HL-60 (cell line): Measurements from ENCODE around the gene HDAC8.

Experiments
- DNase-seq, 2 experiments: peaks; one replicate each; pipeline ENCODE4 v3.0.0-alpha.2; 2010 to 2020; ENCODE audit warnings: low read depth in 1 of 2, low spot score in 1 of 2
- H3K27ac ChIP-seq: fragments of 250-450 bp; sonication (Bioruptor Pico); replicated peaks from 2 replicates; pipeline ENCODE4 v1.5.1; 2020; ENCODE audit warnings: mild to moderate bottlenecking, moderate library complexity
- H3K27me3 ChIP-seq: fragments of 250-450 bp; sonication (Bioruptor Pico); 2 replicates; pipeline ENCODE4 v1.5.1; 2021; ENCODE audit warnings: mild to moderate bottlenecking, moderate library complexity; ENCODE audit not compliant: insufficient read depth, poor library complexity, severe bottlenecking
- H3K4me3 ChIP-seq: replicated peaks from 2 replicates; pipeline ENCODE4 v1.5.1; 2011; ENCODE audit warnings: mild to moderate bottlenecking, control low read depth, low read length; ENCODE audit not compliant: insufficient read depth
- GABPA ChIP-seq: IDR thresholded peaks from 2 replicates; pipeline ENCODE4 v1.6.1; 2012; ENCODE audit warnings: low read depth
- POLR2AphosphoS5 ChIP-seq: IDR thresholded peaks from 2 replicates; pipeline ENCODE4 v1.6.1; 2012; ENCODE audit warnings: low read depth
- SPI1 ChIP-seq: IDR thresholded peaks from 2 replicates; pipeline ENCODE4 v1.6.1; 2012; ENCODE audit warnings: low read depth, mild to moderate bottlenecking, borderline replicate concordance
- TF ChIP-seq, protein P1 (sequence below): IDR thresholded peaks from 2 replicates; pipeline ENCODE4 v1.6.1; 2012; ENCODE audit warnings: low read depth; ENCODE audit not compliant: insufficient replicate concordance
- TF ChIP-seq, protein P2 (sequence below): IDR thresholded peaks from one replicate; pipeline ENCODE4 v1.5.1; 2011; ENCODE audit warnings: low read length, control low read depth, inconsistent platforms; ENCODE audit not compliant: insufficient read depth

HDAC8 gene

DNA sequence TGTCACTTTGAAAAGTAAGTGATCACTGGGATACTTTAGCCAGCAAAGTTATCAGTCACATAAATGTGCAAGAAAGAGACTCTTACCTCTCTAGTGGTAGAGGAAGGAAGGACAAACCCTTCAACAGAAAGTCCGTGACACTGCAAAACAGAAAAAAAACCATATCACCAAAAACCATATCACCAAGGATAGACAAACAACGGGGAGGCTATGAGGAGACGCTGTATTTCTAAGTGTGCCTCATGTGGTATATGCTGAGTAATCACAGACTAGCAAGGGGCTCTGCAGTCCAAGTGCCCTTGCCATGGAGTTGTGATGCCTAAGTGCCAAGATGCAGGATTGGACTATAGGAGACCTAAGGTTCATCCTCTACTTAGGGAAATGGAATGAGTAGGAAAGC, 11.5 kb upstream of the HDAC8 start:
- no peak for DNase-seq
- no peaks in the 10 kb centered on the region for H3K27me3 ChIP-seq
- no peak overlapping the region for H3K27ac ChIP-seq
- H3K4me3 ChIP-seq, result no peak overlapping the region
- TF ChIP-seq SPI1 (no peak), GABPA (no peak), POLR2AphosphoS5 (no peak)
- TF ChIP-seq, protein P1, sequence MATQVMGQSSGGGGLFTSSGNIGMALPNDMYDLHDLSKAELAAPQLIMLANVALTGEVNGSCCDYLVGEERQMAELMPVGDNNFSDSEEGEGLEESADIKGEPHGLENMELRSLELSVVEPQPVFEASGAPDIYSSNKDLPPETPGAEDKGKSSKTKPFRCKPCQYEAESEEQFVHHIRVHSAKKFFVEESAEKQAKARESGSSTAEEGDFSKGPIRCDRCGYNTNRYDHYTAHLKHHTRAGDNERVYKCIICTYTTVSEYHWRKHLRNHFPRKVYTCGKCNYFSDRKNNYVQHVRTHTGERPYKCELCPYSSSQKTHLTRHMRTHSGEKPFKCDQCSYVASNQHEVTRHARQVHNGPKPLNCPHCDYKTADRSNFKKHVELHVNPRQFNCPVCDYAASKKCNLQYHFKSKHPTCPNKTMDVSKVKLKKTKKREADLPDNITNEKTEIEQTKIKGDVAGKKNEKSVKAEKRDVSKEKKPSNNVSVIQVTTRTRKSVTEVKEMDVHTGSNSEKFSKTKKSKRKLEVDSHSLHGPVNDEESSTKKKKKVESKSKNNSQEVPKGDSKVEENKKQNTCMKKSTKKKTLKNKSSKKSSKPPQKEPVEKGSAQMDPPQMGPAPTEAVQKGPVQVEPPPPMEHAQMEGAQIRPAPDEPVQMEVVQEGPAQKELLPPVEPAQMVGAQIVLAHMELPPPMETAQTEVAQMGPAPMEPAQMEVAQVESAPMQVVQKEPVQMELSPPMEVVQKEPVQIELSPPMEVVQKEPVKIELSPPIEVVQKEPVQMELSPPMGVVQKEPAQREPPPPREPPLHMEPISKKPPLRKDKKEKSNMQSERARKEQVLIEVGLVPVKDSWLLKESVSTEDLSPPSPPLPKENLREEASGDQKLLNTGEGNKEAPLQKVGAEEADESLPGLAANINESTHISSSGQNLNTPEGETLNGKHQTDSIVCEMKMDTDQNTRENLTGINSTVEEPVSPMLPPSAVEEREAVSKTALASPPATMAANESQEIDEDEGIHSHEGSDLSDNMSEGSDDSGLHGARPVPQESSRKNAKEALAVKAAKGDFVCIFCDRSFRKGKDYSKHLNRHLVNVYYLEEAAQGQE, result no peak
- TF ChIP-seq, protein P2, sequence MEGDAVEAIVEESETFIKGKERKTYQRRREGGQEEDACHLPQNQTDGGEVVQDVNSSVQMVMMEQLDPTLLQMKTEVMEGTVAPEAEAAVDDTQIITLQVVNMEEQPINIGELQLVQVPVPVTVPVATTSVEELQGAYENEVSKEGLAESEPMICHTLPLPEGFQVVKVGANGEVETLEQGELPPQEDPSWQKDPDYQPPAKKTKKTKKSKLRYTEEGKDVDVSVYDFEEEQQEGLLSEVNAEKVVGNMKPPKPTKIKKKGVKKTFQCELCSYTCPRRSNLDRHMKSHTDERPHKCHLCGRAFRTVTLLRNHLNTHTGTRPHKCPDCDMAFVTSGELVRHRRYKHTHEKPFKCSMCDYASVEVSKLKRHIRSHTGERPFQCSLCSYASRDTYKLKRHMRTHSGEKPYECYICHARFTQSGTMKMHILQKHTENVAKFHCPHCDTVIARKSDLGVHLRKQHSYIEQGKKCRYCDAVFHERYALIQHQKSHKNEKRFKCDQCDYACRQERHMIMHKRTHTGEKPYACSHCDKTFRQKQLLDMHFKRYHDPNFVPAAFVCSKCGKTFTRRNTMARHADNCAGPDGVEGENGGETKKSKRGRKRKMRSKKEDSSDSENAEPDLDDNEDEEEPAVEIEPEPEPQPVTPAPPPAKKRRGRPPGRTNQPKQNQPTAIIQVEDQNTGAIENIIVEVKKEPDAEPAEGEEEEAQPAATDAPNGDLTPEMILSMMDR, result no peak

DNA sequence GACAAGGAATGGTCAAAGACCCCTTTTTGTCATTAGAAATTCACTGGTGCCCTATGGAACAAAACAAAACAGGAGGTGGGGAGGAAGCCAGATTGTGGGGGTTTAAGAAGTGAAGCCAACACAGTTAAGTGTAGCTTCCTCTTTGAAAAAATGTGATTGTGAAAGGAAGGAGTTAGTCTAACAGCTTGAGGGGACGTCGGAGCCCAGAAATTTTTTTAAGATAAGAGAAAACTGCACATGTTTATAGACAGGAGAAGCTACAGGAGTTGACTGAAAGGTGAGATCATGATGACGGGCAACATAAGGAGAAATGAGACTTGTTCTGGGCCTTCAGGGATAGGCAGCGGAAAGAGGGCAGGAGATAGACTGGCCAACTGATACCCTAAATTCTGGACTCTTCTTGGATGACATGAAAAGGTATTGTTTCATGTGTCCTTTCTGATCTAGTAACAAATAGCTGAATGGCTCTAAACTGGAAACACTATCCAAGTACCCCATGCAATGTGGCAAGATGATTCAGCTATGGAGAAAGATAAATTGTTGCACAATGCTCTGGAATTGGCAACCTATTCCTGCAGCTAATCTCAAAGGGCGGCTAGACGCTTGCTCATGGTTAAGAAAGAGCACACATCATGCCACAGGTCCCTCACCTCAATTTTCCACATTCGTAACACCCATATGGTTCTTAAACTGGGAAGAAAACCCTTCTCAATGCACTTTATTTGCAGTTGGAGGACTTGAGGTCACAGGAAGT, 3.7 kb upstream of the HDAC8 start:
- H3K27ac ChIP-seq, result peak overlapping the region; percentile 30; the same call in 1 of the 2 replicates
- H3K4me3 ChIP-seq, result no peak overlapping the region
- TF ChIP-seq, protein P2, result no peak
- no peak for TF ChIP-seq SPI1
- TF ChIP-seq, protein P1, result no peak
- TF ChIP-seq POLR2AphosphoS5, result no peak
- no peak for TF ChIP-seq GABPA
- no peaks in the 10 kb centered on the region for H3K27me3 ChIP-seq
- DNase-seq, result peak; percentile 35 to 58

DNA sequence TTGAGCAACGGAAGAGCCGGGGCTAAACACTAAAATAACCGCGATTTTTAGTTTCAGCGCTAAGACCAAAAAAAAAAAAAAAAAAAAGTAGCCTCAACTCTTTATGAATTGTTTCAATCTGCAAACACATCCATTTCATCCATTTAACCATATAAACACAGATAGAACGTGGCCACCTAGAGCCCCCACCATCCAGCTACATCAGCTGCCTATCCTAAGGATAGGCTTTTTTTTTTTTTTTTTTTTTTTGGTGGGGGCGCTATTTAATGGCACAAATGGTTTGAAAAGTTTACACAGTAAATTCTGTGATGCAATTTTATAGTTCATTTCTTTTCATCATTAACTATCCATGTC, 492 bp upstream of the HDAC8 start:
- TF ChIP-seq POLR2AphosphoS5 (no peak), SPI1 (no peak), GABPA (no peak)
- TF ChIP-seq, protein P1, result no peak
- TF ChIP-seq, protein P2, result no peak
- DNase-seq, result peak in 1 of 2 experiments; percentile 10
- Histone ChIP-seq H3K27me3 (no peaks in the 10 kb centered on the region), H3K27ac (peak overlapping the region; percentile 75), H3K4me3 (peak overlapping the region; percentile 65)
